Omental fat pad (tissue), 4 donors: ENCODE results near the gene NEAT1. TPM values are rescaled to one million over a fixed set of nuclear protein-coding genes. Genes with fewer than 3 reads are reported as not detected.

Source experiments
- ATAC-seq: fragments of 150-250 bp; one replicate; pipeline ENCODE4 v1.9.1; 2016; ENCODE audit warnings: mild to moderate bottlenecking, moderate library complexity; ENCODE audit not compliant: low FRiP score
- DNase-seq: peaks from one replicate; pipeline ENCODE4 v3.0.0-alpha.2; 2019; ENCODE audit warnings: low spot score
- CTCF ChIP-seq, 3 donors: fragments of 450-650 bp; IDR thresholded peaks; one replicate each; pipeline ENCODE4 v1.5.1; 2016 to 2017; ENCODE audit warnings: antibody characterized with exemption in 3 of 3, mild to moderate bottlenecking in 3 of 3, moderate library complexity in 2 of 3
- total RNA-seq, 4 donors: library from RNA; depleted of rRNA; stranded (reverse); fragments of >200 nt; gene quantifications; one replicate each; pipeline ENCODE4 v1.1.0, GENCODE V29; 2016

The NEAT1 gene
- total RNA-seq, 4 donors from 2014 or later, result 447 to 1,169 (median 678) TPM

DNA sequence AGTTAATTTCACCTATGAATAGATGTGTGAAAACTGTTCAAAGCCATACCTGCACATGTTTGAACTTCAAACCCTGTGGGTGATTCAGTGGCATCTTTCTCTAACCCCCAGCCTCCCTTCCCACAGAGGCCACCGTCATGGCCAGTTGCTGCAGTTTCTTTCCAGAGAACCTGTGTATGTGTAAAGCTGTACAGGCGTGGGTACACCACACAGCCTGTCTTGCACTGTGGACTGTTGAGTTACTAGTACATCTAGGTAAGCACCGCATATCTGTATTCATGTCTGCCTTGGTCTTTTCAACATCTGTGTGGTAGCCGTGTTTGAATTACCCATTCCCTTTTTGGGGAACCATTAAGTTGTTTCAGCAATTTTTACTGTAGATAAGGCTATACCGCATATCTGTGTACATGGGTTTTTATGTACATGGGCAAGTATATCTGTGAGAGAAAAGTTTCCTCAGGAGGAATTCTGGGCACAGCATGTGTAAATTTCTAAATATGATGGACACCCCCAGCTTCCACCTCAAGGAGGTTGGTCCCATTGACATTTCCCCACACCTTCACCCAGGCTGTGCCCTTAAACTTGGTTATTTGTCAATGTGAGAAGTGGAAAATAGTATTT is 13.9 kb downstream of the NEAT1 start:
- peak; percentile 20 for DNase-seq
- ATAC-seq, result peak; percentile 5
- TF ChIP-seq CTCF (IDR thresholded peaks at IDR 0.05), result no peak

DNA sequence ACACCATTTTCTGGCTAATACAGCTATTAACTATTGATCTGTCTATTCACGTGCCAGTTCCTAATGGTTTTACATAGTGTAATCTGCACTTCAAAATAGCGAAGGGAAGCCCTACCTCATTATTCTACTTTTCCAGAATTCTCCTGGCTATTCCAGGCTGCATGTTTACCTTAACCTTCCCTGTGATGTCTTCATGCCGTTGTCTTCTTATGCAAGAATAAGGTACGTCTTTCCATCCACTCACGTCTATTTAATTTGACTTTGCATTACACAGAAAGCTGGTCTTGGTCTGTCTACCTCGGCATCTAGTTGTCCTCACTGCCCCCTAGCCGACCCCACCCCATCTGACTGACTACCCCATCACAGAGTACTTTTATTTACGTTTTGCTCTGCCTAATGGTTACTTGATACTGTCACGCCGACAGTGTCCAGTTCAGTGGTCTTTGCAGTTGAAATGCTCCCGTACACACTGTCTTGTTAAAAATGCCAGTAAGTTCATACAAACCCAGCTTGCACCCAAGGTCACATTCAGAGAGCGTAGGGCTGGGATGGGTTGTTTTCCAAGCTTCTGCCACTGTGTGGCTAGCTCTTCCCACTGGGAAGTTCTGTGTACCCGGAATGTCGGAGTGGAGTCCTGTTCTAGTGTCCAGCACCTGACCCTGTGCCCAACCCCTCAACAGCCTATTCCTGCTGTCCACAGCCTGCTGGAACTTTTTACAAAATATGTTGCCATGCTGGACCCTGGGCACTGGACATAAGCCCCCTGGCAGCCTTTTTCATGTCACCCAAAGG is 15.0 kb downstream of the NEAT1 start:
- peak; percentile 20 for DNase-seq
- TF ChIP-seq CTCF (IDR thresholded peaks at IDR 0.05), result no peak
- no peak for ATAC-seq

DNA sequence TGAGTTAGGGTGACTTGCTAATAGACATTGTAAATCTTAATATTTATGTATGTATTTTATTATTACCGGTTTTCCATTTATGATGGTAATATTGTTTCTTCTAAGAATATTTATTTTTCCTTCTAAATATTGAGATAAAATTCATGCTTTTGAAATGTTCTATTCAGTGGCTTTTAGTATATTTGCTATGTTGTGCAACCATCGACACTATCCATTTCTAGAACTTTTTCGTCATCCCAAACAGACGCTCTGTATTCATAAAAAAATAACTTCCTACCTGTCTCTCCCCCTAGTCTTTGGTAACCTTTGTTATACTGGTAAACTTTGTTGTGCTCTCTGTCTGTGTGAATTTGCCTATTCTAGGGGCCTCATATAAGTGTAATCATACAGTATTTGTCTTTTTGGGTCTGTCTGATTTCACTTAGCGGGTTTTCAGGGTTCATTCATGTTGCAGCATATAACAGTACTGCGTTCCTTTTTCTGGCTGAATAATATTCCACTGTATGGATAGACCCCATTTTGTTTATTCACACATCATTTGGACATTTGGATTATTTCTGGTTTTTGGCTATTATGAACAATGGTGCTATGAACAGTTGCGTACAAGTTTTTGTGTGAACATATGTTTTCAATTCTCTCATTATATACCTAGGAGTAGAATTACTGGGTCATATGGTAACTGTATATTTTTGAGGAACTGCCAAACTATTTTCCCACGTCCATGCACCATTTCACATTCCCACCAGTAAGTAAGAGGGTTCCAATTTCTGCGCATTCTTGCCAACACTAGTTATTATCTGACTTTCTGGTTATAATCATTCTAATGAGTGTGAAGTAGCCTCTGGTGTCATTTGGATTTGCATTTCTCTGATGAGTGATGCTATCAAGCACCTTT is 15.9 kb downstream of the NEAT1 start:
- ATAC-seq (no peak), DNase-seq (peak; percentile 20)
- no peak for TF ChIP-seq CTCF (IDR thresholded peaks at IDR 0.05)

GRCh38 chr11:65439331-65440181 is 17.0 kb downstream of the NEAT1 start:
- ATAC-seq, result no peak
- no peak for TF ChIP-seq CTCF (IDR thresholded peaks at IDR 0.05)
- no peak for DNase-seq

DNA sequence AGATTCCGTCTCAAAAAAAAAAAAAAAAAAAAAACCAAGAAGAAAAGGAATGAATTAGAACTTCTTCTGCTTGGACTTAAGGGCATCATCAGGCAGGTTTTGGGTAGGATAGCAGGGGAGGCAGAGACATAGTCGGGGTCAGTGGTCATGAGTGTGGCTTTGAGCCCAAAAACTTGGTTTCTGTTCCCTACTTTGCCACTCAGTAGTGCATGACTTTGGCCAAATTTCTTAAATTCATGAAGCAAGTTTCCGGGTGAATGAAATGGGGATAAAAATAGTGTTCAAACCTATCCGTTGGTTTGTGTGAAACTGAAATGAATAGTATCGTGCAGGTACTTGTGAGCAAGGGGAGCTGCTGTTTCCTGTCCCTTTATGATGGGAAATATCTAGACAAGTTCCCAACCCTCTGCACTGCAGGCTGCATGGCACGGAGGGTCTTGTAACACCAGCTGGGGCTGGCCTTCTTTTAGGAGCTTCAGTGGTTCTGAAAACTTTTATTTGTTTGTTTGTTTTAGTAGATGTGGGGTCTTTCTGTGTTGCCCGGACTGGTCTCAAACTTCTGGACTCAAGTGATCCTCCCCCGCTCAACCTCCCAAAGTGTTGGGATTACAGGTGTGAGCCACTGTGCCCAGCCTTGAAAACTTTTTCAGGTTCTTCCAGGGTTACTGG is 18.4 kb downstream of the NEAT1 start:
- DNase-seq, result no peak
- no peak for TF ChIP-seq CTCF (IDR thresholded peaks at IDR 0.05)
- ATAC-seq, result no peak

DNA sequence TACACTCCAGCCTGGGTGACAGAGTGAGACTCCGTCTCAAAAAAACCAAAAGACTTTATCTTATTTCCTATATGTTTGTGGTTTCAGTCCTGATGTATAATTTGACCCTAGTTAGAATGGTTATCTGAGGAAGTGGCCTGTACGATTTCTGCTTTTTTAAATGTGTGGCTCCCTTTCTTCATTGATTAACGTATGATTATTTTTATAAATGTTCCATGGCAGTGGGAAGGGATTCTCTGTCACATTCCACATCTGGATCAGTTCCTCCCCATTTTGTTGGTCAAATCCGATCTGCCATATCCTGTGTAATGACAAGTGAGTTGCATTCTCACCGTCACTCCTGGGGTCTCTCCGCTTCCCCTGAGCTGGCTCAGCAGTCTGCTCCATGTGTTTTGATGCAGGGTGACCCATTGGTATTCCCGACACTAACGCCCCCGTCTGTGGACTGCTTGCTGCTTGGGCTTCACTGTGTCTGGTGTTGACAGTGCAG is 20.3 kb downstream of the NEAT1 start:
- ATAC-seq, result no peak
- no peak for DNase-seq
- TF ChIP-seq CTCF (IDR thresholded peaks at IDR 0.05), result no peak
